B cell (primary cell): ENCODE measurements around the gene RPL19. TPM values are rescaled to one million over a fixed set of nuclear protein-coding genes. Genes with fewer than 3 reads are reported as not detected.

ENCODE experiments used
- ATAC-seq: fragments of 200-7000 bp; cut with Tn5 transposase; one replicate; pipeline ENCODE4 v1.10.0; 2021; ENCODE audit warnings: low read depth, mild to moderate bottlenecking, moderate number of reproducible peaks, moderate library complexity
- CTCF ChIA-PET: fragments of 350-600 bp; sonication (Branson Sonifier 250); formaldehyde crosslinking; loops from one replicate; lab custom pipeline; 2021; ENCODE audit warnings: antibody characterized with exemption, inconsistent platforms; lab: Charles Lee
- POLR2A ChIA-PET: fragments of 350-600 bp; sonication (Branson Sonifier 250); formaldehyde crosslinking; loops from one replicate; lab custom pipeline; 2021; ENCODE audit warnings: antibody characterized with exemption; lab: Charles Lee
- DNase-seq: peaks from one replicate; pipeline ENCODE4 v3.0.0; 2013
- H2AFZ ChIP-seq: 2 replicates; pipeline ENCODE4 v1.6.1; 2012; ENCODE audit warnings: mild to moderate bottlenecking, low read depth, low read length; ENCODE audit not compliant: insufficient read depth, poor library complexity, severe bottlenecking
- H3K27ac ChIP-seq, 2 donors: 1 replicate in 1 of 2; 2 replicates in 1 of 2; pipeline ENCODE4 v1.5.1; 2012 to 2013; ENCODE audit warnings: low read length in 2 of 2, mild to moderate bottlenecking in 2 of 2, moderate library complexity in 1 of 2
- H3K27me3 ChIP-seq, 4 experiments: fragments of 200-600 bp in 1 of 4; sonication (generic) in 1 of 4; replicated peaks in 1 of 4; 1 replicate in 2 of 4; 2 replicates in 2 of 4; pipeline versions ENCODE4 v1.6.1 to v1.7.0; 2013 to 2016; ENCODE audit warnings: low read length in 3 of 4, mild to moderate bottlenecking in 2 of 4, mixed read lengths in 1 of 4, moderate library complexity in 1 of 4; ENCODE audit not compliant: insufficient read depth in 4 of 4, control insufficient read depth in 3 of 4; ENCODE audit errors: control extremely low read depth in 1 of 4
- H3K36me3 ChIP-seq, 2 experiments: replicated peaks in 1 of 2; 1 replicate in 1 of 2; 2 replicates in 1 of 2; pipeline versions ENCODE4 v1.6.1 to v1.7.1; 2013; ENCODE audit warnings: low read length in 1 of 2; ENCODE audit not compliant: insufficient read depth in 2 of 2, control insufficient read depth in 1 of 2; ENCODE audit errors: control extremely low read depth in 1 of 2, extremely low read depth in 1 of 2
- H3K4me1 ChIP-seq, 2 donors: fragments of 200-600 bp in 1 of 2; sonication (generic) in 1 of 2; 1 replicate in 1 of 2; 2 replicates in 1 of 2; pipeline versions ENCODE4 v1.5.1 to v1.6.1; 2013 to 2017; ENCODE audit warnings: low read length in 2 of 2; ENCODE audit not compliant: control insufficient read depth in 2 of 2, insufficient read depth in 2 of 2
- H3K4me2 ChIP-seq: replicated peaks from 2 replicates; pipeline ENCODE3; 2012; ENCODE audit warnings: mild to moderate bottlenecking, low read depth, low read length; ENCODE audit not compliant: poor library complexity, severe bottlenecking
- H3K4me3 ChIP-seq, 5 experiments: fragments of 200-600 bp in 1 of 5; sonication (generic) in 1 of 5; 1 replicate in 3 of 5; 2 replicates in 2 of 5; pipeline versions ENCODE4 v1.5.1 to v1.7.0; 2011 to 2016; ENCODE audit warnings: low read length in 4 of 5, mild to moderate bottlenecking in 4 of 5, low read depth in 2 of 5, control low read depth in 1 of 5, moderate library complexity in 1 of 5; ENCODE audit not compliant: insufficient read depth in 1 of 5; ENCODE audit errors: control extremely low read depth in 1 of 5, extremely low read depth in 1 of 5
- H3K79me2 ChIP-seq: fragments of 200-600 bp; sonication (generic); one replicate; pipeline ENCODE4 v1.6.0; 2016; ENCODE audit warnings: low read length; ENCODE audit not compliant: control insufficient read depth, insufficient read depth
- H3K9ac ChIP-seq: fragments of 200-600 bp; sonication (generic); 2 replicates; pipeline ENCODE4 v1.6.1; 2017; ENCODE audit warnings: mild to moderate bottlenecking, low read length, moderate library complexity
- H3K9me3 ChIP-seq, 3 donors: one replicate each; pipeline versions ENCODE4 v1.6.1 to v1.7.1; 2013; ENCODE audit warnings: low read length in 2 of 3; ENCODE audit not compliant: control insufficient read depth in 2 of 3, insufficient read depth in 1 of 3; ENCODE audit errors: control extremely low read depth in 1 of 3
- H4K20me1 ChIP-seq: 2 replicates; pipeline ENCODE4 v1.6.0; 2012; ENCODE audit warnings: mild to moderate bottlenecking, low read length; ENCODE audit not compliant: insufficient read depth, control insufficient read depth, poor library complexity, severe bottlenecking
- H3K27ac Mint-ChIP-seq: one replicate; pipeline ENCODE4 v1.8.0; 2021; ENCODE audit warnings: mixed read lengths
- H3K27me3 Mint-ChIP-seq: one replicate; pipeline ENCODE4 v1.8.0; 2021; ENCODE audit warnings: mixed read lengths
- H3K4me1 Mint-ChIP-seq: one replicate; pipeline ENCODE4 v1.8.0; 2021; ENCODE audit warnings: mixed read lengths
- H3K4me3 Mint-ChIP-seq: one replicate; pipeline ENCODE4 v1.8.0; 2021; ENCODE audit warnings: mixed read lengths
- H3K9me3 Mint-ChIP-seq: one replicate; pipeline ENCODE4 v1.8.0; 2022; ENCODE audit warnings: mixed read lengths; ENCODE audit not compliant: insufficient read depth
- CTCF ChIP-seq: fragments of 200-600 bp; IDR thresholded peaks from one replicate; pipeline ENCODE4 v1.8.0; 2022; ENCODE audit warnings: antibody characterized with exemption, mild to moderate bottlenecking
- EZH2 ChIP-seq: IDR thresholded peaks from 2 replicates; pipeline ENCODE4 v1.6.1; 2012; ENCODE audit warnings: borderline replicate concordance, low read depth, mild to moderate bottlenecking, moderate library complexity, low read length; ENCODE audit not compliant: insufficient read depth, poor library complexity, severe bottlenecking
- WGBS: methylation state at CpG from one replicate; pipeline ENCODE4 v1.1.5; 2013; ENCODE audit warnings: missing lambda C conversion rate; ENCODE audit not compliant: insufficient coverage; 5-methylcytosine and 5-hydroxymethylcytosine counted together
- intact Hi-C: fragments of 100-400 bp; cut with micrococcal nuclease; formaldehyde crosslinking; loops from one replicate; pipeline ENCODE4 v1.10.0; 2022
- polyA plus RNA-seq: library from polyadenylated mRNA; depleted of rRNA; stranded (reverse); fragments of >200 nt; gene quantifications from 2 replicates; pipeline ENCODE4 v1.2.3, GENCODE V29; 2012
- total RNA-seq, 2 donors: library from RNA; stranded (reverse); fragments of 120-200 nt in 1 of 2; gene quantifications; 1 replicate in 1 of 2; 2 replicates in 1 of 2; pipeline versions ENCODE4 v1.2.3 to v1.2.4, GENCODE V29; 2013 to 2022

RPL19 gene
- total and polyA plus RNA-seq, 2 donors (not counting 1 experiment from before 2014, with no cell fraction given), result 3,041 to 3,233 TPM

GRCh38 chr17:39218906-39219305 is 18.8 kb downstream of the RPL19 start:
- CTCF ChIA-PET, result interaction anchor here (1.7 kb wide), 1 partner anchor 12 kb away, joined by 5 read pairs; no protein-coding TSS in a partner anchor
- ATAC-seq, result no peak
- H3K4me2 ChIP-seq, result no peak overlapping the region
- no peak overlapping the region for H3K4me3 Mint-ChIP-seq
- POLR2A ChIA-PET, result no interaction called here
- H3K27me3 Mint-ChIP-seq, result peaks cover 32% of the 10 kb centered on the region
- DNase-seq, result no peak
- H3K27me3 ChIP-seq, result peaks cover 0 to 10% (median 2%) of the 10 kb centered on the region in 4 experiments
- H3K4me3 ChIP-seq, result no peak overlapping the region
- H3K4me1 Mint-ChIP-seq, result peaks cover 3% of the 10 kb centered on the region
- H3K79me2 ChIP-seq, result no peaks in the 10 kb centered on the region
- H3K9ac ChIP-seq, result no peak overlapping the region
- 92% methylated on average over 6 of the region's 8 CpGs for WGBS
- no peak overlapping the region for H3K27ac Mint-ChIP-seq
- H4K20me1 ChIP-seq, result no peaks in the 10 kb centered on the region
- H3K9me3 Mint-ChIP-seq, result no peaks in the 10 kb centered on the region
- H2AFZ ChIP-seq, result no peak overlapping the region
- no peak overlapping the region for H3K27ac ChIP-seq
- H3K36me3 ChIP-seq, result no peaks in the 10 kb centered on the region
- TF ChIP-seq CTCF (no peak), EZH2 (no peak)
- no peaks in the 10 kb centered on the region for H3K4me1 ChIP-seq
- intact Hi-C loops, result no loop called here
- no peaks in the 10 kb centered on the region for H3K9me3 ChIP-seq

- no peak overlapping the region for H3K4me3 Mint-ChIP-seq
- ATAC-seq, result no peak
- no peak overlapping the region for H3K4me3 ChIP-seq
- H3K9ac ChIP-seq, result no peak overlapping the region
- H3K4me2 ChIP-seq, result no peak overlapping the region
- WGBS, result 82% methylated on average over 8 of the region's 8 CpGs
- H3K79me2 ChIP-seq, result no peaks in the 10 kb centered on the region
- intact Hi-C loops, result no loop called here
- no peak overlapping the region for H3K27ac ChIP-seq
- no peak for TF ChIP-seq CTCF
- no peak for TF ChIP-seq EZH2
- POLR2A ChIA-PET, result no interaction called here
- H3K27ac Mint-ChIP-seq, result no peak overlapping the region
- no peak for DNase-seq
- no peaks in the 10 kb centered on the region for H3K9me3 ChIP-seq
- CTCF ChIA-PET, result no interaction called here
- no peaks in the 10 kb centered on the region for H4K20me1 ChIP-seq
- H3K4me1 ChIP-seq, result peaks cover 2 to 3% of the 10 kb centered on the region in 2 donors
- no peaks in the 10 kb centered on the region for H3K9me3 Mint-ChIP-seq
- peaks cover 5% of the 10 kb centered on the region for H3K4me1 Mint-ChIP-seq
- peaks cover 0 to 18% (median 4%) of the 10 kb centered on the region in 4 experiments for H3K27me3 ChIP-seq
- H3K27me3 Mint-ChIP-seq, result peaks cover 35% of the 10 kb centered on the region
- no peak overlapping the region for H2AFZ ChIP-seq
- no peaks in the 10 kb centered on the region for H3K36me3 ChIP-seq
Measured at GRCh38 chr17:39219647-39220154, 19.6 kb downstream of the RPL19 start.
